ENCODE data around the gene PRODH2. TPM values are rescaled to one million over a fixed set of nuclear protein-coding genes. Genes with fewer than 3 reads are reported as not detected.
"Not testable (repeated sequence)": the region's sequence is repeated elsewhere in the genome, so short reads cannot be mapped to it uniquely, and the experiment has no call there.

Gene PRODH2
- total RNA-seq, 1 donor from 2014 or later, result not detected

- peaks cover 14% of the 10 kb centered on the region for H3K27me3 Mint-ChIP-seq (ENCODE audit: unreplicated experiment)
- no peak overlapping the region for H3K27ac Mint-ChIP-seq (ENCODE audit: unreplicated experiment)
- H3K4me3 Mint-ChIP-seq (ENCODE audit: unreplicated experiment), result no peak overlapping the region
- TF ChIP-seq CTCF (IDR thresholded peaks at IDR 0.05; ENCODE audit: unreplicated experiment), result no peak
- H3K36me3 Mint-ChIP-seq (ENCODE audit: low read depth, unreplicated experiment), result peaks cover 4% of the 10 kb centered on the region
- H3K9me3 Mint-ChIP-seq (ENCODE audit: unreplicated experiment), result no peaks in the 10 kb centered on the region
- H3K4me1 Mint-ChIP-seq (ENCODE audit: unreplicated experiment), result no peaks in the 10 kb centered on the region
- DNase-seq (ENCODE audit: low spot score), result no peak
Observed at GRCh38 chr19:35797663-35798062, 15.0 kb downstream of the PRODH2 start.

GRCh38 chr19:35796645-35797542 is 15.8 kb downstream of the PRODH2 start:
- Mint-ChIP-seq H3K9me3 (ENCODE audit: unreplicated experiment) (no peaks in the 10 kb centered on the region), H3K4me1 (ENCODE audit: unreplicated experiment) (no peaks in the 10 kb centered on the region), H3K4me3 (ENCODE audit: unreplicated experiment) (peak overlapping the region; percentile 63), H3K36me3 (ENCODE audit: low read depth, unreplicated experiment) (peaks cover 4% of the 10 kb centered on the region), H3K27me3 (ENCODE audit: unreplicated experiment) (peaks cover 14% of the 10 kb centered on the region), H3K27ac (ENCODE audit: unreplicated experiment) (no peak overlapping the region)
- no peak for TF ChIP-seq CTCF (IDR thresholded peaks at IDR 0.05; ENCODE audit: unreplicated experiment)
- DNase-seq (ENCODE audit: low spot score), result no peak

- H3K4me3 Mint-ChIP-seq (ENCODE audit: unreplicated experiment); H3K9me3 Mint-ChIP-seq (ENCODE audit: unreplicated experiment); DNase-seq (ENCODE audit: low spot score); H3K27ac Mint-ChIP-seq (ENCODE audit: unreplicated experiment); H3K36me3 Mint-ChIP-seq (ENCODE audit: low read depth, unreplicated experiment); H3K4me1 Mint-ChIP-seq (ENCODE audit: unreplicated experiment): not testable (repeated sequence)
- H3K27me3 Mint-ChIP-seq (ENCODE audit: unreplicated experiment), result peaks cover 14% of the 10 kb centered on the region
Observed at GRCh38 chr19:35795564-35795963, 17.1 kb downstream of the PRODH2 start.

- H3K36me3 Mint-ChIP-seq (ENCODE audit: low read depth, unreplicated experiment), result no peaks in the 10 kb centered on the region
Observed at GRCh38 chr19:35793381-35794165, 19.1 kb downstream of the PRODH2 start.

GRCh38 chr19:35792888-35793287 is 19.8 kb downstream of the PRODH2 start:
- no peaks in the 10 kb centered on the region for H3K36me3 Mint-ChIP-seq (ENCODE audit: low read depth, unreplicated experiment)
- no peak overlapping the region for H3K4me3 Mint-ChIP-seq (ENCODE audit: unreplicated experiment)
- DNase-seq (ENCODE audit: low spot score), result no peak

More at GRCh38 chr19:35793381-35794165, 19.1 kb downstream of the PRODH2 start:
- peaks cover 14% of the 10 kb centered on the region for H3K27me3 Mint-ChIP-seq (ENCODE audit: unreplicated experiment)
- no peak overlapping the region for H3K27ac Mint-ChIP-seq (ENCODE audit: unreplicated experiment)
- H3K4me1 Mint-ChIP-seq (ENCODE audit: unreplicated experiment), result no peaks in the 10 kb centered on the region
- no peak overlapping the region for H3K4me3 Mint-ChIP-seq (ENCODE audit: unreplicated experiment)
- no peak for DNase-seq (ENCODE audit: low spot score)
- no peak for TF ChIP-seq CTCF (IDR thresholded peaks at IDR 0.05; ENCODE audit: unreplicated experiment)
- H3K9me3 Mint-ChIP-seq (ENCODE audit: unreplicated experiment), result no peaks in the 10 kb centered on the region

More at GRCh38 chr19:35792888-35793287, 19.8 kb downstream of the PRODH2 start:
- Mint-ChIP-seq H3K4me1 (ENCODE audit: unreplicated experiment) (no peaks in the 10 kb centered on the region), H3K9me3 (ENCODE audit: unreplicated experiment) (no peaks in the 10 kb centered on the region), H3K27me3 (ENCODE audit: unreplicated experiment) (peaks cover 11% of the 10 kb centered on the region), H3K27ac (ENCODE audit: unreplicated experiment) (no peak overlapping the region)
- TF ChIP-seq CTCF (IDR thresholded peaks at IDR 0.05; ENCODE audit: unreplicated experiment), result no peak
